B cell (primary cell): ENCODE measurements around the gene PACRGL.

Experiments used
- CTCF ChIP-seq: fragments of 200-600 bp; IDR thresholded peaks from one replicate; pipeline ENCODE4 v1.8.0; 2022; ENCODE audit warnings: antibody characterized with exemption, mild to moderate bottlenecking
- EZH2 ChIP-seq: IDR thresholded peaks from 2 replicates; pipeline ENCODE4 v1.6.1; 2012; ENCODE audit warnings: borderline replicate concordance, low read depth, mild to moderate bottlenecking, moderate library complexity, low read length; ENCODE audit not compliant: insufficient read depth, poor library complexity, severe bottlenecking

GRCh38 chr4:20658456-20658855 is 41.8 kb upstream of the PACRGL start:
- no peak for TF ChIP-seq CTCF
- TF ChIP-seq EZH2: no peak
